ENCODE measurements around the gene NME1. TPM values are rescaled to one million over a fixed set of nuclear protein-coding genes. Genes with fewer than 3 reads are reported as not detected.

Gene NME1
- total and polyA plus RNA-seq, 9 of the 15 experiments (the other 6 are each of a cell fraction or from before 2014, with no cell fraction given): 449 to 1,588 (median 604) TPM

DNA sequence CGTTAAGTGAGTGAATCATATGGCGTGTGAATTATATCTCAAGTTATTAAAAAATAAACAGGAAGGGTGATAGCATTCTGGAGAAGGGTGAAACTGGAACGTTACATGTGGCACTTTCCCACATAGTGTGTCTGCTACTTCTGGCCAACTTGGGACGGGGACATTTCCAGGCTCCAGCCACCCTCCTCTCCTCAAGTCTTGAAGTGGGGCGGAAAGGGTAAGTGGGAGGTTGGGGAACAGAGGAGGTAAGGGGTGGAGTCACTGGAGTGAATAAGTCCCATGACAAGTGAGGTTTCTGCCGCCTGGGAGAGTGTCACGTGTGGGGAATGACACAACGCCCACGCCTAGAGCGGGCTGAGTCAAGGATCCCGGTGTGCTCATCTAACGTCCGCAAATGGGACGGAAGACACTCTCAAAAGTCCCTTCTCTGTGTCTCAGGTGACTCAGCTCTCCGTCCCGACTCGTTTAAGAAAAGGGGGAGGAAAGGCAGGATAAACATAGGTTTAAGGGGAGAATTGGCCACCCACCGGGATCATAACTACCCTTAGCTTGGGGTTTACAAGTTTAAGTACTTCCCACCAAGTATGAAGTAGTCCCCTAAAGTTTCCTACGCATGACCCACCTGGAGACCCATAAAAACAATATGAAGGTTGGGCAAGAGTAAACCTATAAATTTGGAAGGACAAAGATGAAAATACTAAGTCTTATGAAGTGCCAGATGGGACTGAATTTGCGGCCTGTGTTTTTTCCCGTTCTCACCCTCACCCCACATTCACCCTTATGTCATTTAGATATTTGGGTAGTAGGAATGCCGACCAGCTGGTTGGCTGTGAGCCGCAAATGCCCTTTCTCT is 31.5 kb upstream of the NME1 start (continued):
- TF ChIP-seq BACH1 (tag; IDR thresholded peaks at IDR 0.05) (peak; percentile 85), DMBX1 (CRISPR knock-in tag; IDR thresholded peaks at IDR 0.05; ENCODE audit: borderline replicate concordance) (0 out of 2 replicates have a peak, but pooled peaks have one; percentile 12), POLR2G (IDR thresholded peaks at IDR 0.05; ENCODE audit: low read depth, low read length) (peak; percentile 70), BRF2 (IDR thresholded peaks at IDR 0.05; ENCODE audit: borderline replicate concordance, insufficient read depth, insufficient read length) (no peak), XRCC3 (IDR thresholded peaks at IDR 0.05) (no peak), MAFG (tag; conservative IDR thresholded peaks at IDR 0.05) (peak; percentile 81), HMGN3 (IDR thresholded peaks at IDR 0.05; ENCODE audit: borderline replicate concordance, extremely low read depth, insufficient read length, low read depth, low read length) (no peak), OTX1 (CRISPR knock-in tag; IDR thresholded peaks at IDR 0.05) (no peak), ZNF316 (IDR thresholded peaks at IDR 0.05) (peak; percentile 82), ZNF780A (CRISPR knock-in tag; IDR thresholded peaks at IDR 0.05) (no peak), DPF2 (IDR thresholded peaks at IDR 0.05) (peak; percentile 78), CREM (IDR thresholded peaks at IDR 0.05; ENCODE audit: low read depth) (peak; percentile 88), POLR2H (tag; IDR thresholded peaks at IDR 0.05; ENCODE audit: low read depth) (peak; percentile 96), ASH1L (IDR thresholded peaks at IDR 0.05; ENCODE audit: borderline replicate concordance, low read depth, partially characterized antibody) (no peak)
- TF ChIP-seq, protein P1, sequence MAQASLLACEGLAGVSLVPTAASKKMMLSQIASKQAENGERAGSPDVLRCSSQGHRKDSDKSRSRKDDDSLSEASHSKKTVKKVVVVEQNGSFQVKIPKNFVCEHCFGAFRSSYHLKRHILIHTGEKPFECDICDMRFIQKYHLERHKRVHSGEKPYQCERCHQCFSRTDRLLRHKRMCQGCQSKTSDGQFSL (CRISPR knock-in tag; IDR thresholded peaks at IDR 0.05): no peak
- TF ChIP-seq, protein P1 (tag; IDR thresholded peaks at IDR 0.05): no peak
- TF ChIP-seq, protein P2, sequence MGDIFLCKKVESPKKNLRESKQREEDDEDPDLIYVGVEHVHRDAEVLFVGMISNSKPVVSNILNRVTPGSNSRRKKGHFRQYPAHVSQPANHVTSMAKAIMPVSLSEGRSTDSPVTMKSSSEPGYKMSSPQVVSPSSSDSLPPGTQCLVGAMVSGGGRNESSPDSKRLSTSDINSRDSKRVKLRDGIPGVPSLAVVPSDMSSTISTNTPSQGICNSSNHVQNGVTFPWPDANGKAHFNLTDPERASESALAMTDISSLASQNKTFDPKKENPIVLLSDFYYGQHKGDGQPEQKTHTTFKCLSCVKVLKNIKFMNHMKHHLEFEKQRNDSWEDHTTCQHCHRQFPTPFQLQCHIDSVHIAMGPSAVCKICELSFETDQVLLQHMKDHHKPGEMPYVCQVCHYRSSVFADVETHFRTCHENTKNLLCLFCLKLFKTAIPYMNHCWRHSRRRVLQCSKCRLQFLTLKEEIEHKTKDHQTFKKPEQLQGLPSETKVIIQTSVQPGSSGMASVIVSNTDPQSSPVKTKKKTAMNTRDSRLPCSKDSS (IDR thresholded peaks at IDR 0.05; ENCODE audit: low read depth, partially characterized antibody): no peak
- TF ChIP-seq, protein P3, sequence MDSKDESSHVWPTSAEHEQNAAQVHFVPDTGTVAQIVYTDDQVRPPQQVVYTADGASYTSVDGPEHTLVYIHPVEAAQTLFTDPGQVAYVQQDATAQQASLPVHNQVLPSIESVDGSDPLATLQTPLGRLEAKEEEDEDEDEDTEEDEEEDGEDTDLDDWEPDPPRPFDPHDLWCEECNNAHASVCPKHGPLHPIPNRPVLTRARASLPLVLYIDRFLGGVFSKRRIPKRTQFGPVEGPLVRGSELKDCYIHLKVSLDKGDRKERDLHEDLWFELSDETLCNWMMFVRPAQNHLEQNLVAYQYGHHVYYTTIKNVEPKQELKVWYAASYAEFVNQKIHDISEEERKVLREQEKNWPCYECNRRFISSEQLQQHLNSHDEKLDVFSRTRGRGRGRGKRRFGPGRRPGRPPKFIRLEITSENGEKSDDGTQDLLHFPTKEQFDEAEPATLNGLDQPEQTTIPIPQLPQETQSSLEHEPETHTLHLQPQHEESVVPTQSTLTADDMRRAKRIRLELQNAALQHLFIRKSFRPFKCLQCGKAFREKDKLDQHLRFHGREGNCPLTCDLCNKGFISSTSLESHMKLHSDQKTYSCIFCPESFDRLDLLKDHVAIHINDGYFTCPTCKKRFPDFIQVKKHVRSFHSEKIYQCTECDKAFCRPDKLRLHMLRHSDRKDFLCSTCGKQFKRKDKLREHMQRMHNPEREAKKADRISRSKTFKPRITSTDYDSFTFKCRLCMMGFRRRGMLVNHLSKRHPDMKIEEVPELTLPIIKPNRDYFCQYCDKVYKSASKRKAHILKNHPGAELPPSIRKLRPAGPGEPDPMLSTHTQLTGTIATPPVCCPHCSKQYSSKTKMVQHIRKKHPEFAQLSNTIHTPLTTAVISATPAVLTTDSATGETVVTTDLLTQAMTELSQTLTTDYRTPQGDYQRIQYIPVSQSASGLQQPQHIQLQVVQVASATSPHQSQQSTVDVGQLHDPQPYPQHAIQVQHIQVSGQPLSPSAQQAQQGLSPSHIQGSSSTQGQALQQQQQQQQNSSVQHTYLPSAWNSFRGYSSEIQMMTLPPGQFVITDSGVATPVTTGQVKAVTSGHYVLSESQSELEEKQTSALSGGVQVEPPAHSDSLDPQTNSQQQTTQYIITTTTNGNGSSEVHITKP (IDR thresholded peaks at IDR 0.05; ENCODE audit: partially characterized antibody): no peak
- TF ChIP-seq, protein P4, sequence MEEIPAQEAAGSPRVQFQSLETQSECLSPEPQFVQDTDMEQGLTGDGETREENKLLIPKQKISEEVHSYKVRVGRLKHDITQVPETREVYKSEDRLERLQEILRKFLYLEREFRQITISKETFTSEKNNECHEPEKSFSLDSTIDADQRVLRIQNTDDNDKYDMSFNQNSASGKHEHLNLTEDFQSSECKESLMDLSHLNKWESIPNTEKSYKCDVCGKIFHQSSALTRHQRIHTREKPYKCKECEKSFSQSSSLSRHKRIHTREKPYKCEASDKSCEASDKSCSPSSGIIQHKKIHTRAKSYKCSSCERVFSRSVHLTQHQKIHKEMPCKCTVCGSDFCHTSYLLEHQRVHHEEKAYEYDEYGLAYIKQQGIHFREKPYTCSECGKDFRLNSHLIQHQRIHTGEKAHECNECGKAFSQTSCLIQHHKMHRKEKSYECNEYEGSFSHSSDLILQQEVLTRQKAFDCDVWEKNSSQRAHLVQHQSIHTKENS (CRISPR knock-in tag; IDR thresholded peaks at IDR 0.05): 0 out of 2 replicates have a peak, but pooled peaks have one; percentile 8

Data from K562 (cell line).